ENCODE measurements around the gene GRB10.

Gene GRB10

DNA sequence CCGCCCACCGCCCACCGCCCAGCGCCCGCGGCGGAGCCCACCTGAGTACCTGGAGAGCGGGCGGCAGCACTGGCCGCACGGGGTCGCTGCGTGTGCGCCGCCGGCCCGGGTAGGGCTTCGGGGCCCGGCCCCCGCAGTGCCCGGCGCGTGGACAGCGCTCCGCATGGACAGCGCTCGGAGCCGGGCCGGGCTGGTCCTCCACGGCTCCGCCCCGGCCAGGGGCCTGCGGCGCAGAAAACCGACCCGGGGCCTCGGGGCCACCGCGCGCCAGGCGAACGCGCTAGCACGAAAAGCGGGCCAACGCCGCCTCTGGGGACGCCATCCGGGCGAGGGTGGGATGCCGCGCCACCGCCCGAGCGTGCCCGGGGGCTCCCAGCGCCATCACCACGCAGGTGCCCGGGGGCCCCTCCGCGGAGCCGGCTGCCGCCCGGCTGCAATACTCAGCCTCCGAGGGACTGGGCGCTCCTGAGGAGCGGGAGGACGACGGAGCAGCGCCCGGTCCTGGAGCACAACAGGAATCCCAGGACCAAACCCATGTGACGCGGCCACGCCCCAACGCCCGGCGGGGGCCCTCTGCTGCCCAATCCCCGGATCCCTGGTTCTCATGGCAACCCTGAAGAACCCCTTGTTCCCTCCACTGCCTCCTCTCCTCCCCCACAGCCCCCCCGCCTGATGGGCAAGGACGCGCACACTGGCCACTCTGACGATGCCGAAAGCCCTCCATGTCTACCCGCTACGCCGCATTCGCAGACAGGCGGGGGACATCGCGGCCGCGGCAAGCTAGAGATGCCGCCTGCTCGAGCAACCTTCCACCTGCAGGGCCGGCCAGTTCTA is at the start of gene GRB10:
GRB10 (minus strand) TSS at position 522 of the 834 bp plus-strand sequence. CDS start 50,574 bp downstream, outside the sequence.
- Histone ChIP-seq H3K4me1 (ENCODE audit: control insufficient read depth, insufficient read depth, low read length) (peaks cover 9% of the 10 kb centered on the region), H3K36me3 (ENCODE audit: control insufficient read depth, insufficient read depth, low read length) (no peaks in the 10 kb centered on the region), H3K27ac (ENCODE audit: low read length) (no peak within 1 kb of the TSS), H3K27me3 (ENCODE audit: control insufficient read depth, insufficient read depth, low read length) (no peaks in the 10 kb centered on the region), H3K4me3 (ENCODE audit: low read length) (peak within 1 kb of the TSS; percentile 44; the same call in 1 of the 2 replicates), H3K9me3 (ENCODE audit: control insufficient read depth, insufficient read depth, low read length) (no peaks in the 10 kb centered on the region)
- WGBS (ENCODE audit: insufficient coverage, insufficient read length), result no CpG with 5 or more reads among the region's 95 CpGs
- no peak for DNase-seq (ENCODE audit: low read depth, low spot score)

DNA sequence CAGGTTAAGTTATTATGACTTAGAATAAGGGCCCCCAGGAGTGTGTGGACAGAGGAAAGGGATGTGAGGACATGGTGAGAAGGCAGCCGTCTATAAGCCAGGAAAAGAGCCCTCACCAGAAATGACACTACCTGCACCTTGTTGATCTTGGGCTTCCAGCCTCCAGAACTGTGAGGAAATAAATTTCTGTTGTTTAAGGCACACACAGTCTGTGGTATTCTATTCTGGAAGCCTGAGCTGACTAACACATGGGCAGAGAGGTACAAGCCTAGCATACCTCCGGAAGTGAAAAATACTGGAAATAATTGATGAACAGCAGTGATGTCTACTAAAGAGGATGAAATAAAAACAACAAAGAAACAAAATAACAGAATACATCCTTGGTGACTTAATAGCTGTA is 46.1 kb upstream of the GRB10 start:
- no peak overlapping the region for H3K4me3 ChIP-seq (ENCODE audit: low read length)
- H3K9me3 ChIP-seq (ENCODE audit: control insufficient read depth, insufficient read depth, low read length), result no peaks in the 10 kb centered on the region
- no peaks in the 10 kb centered on the region for H3K27me3 ChIP-seq (ENCODE audit: control insufficient read depth, insufficient read depth, low read length)
- no CpG with 5 or more reads among the region's 2 CpGs for WGBS (ENCODE audit: insufficient coverage, insufficient read length)
- H3K4me1 ChIP-seq (ENCODE audit: control insufficient read depth, insufficient read depth, low read length), result 0 out of 2 replicates have a peak, but pooled peaks cover 2% of the 10 kb centered on the region
- no peak overlapping the region for H3K27ac ChIP-seq (ENCODE audit: low read length)
- DNase-seq (ENCODE audit: low read depth, low spot score), result no peak
- H3K36me3 ChIP-seq (ENCODE audit: control insufficient read depth, insufficient read depth, low read length), result no peaks in the 10 kb centered on the region

- DNase-seq (ENCODE audit: low read depth, low spot score), result no peak
- Histone ChIP-seq H3K9me3 (ENCODE audit: control insufficient read depth, insufficient read depth, low read length) (no peaks in the 10 kb centered on the region), H3K4me1 (ENCODE audit: control insufficient read depth, insufficient read depth, low read length) (0 out of 2 replicates have a peak, but pooled peaks cover 2% of the 10 kb centered on the region), H3K27me3 (ENCODE audit: control insufficient read depth, insufficient read depth, low read length) (no peaks in the 10 kb centered on the region), H3K4me3 (ENCODE audit: low read length) (no peak overlapping the region), H3K36me3 (ENCODE audit: control insufficient read depth, insufficient read depth, low read length) (no peaks in the 10 kb centered on the region), H3K27ac (ENCODE audit: low read length) (no peak overlapping the region)
- no CpG with 5 or more reads among the region's 3 CpGs for WGBS (ENCODE audit: insufficient coverage, insufficient read length)
These were observed 45.4 kb upstream of the GRB10 start for GRCh38 chr7:50828116-50828515.

DNA sequence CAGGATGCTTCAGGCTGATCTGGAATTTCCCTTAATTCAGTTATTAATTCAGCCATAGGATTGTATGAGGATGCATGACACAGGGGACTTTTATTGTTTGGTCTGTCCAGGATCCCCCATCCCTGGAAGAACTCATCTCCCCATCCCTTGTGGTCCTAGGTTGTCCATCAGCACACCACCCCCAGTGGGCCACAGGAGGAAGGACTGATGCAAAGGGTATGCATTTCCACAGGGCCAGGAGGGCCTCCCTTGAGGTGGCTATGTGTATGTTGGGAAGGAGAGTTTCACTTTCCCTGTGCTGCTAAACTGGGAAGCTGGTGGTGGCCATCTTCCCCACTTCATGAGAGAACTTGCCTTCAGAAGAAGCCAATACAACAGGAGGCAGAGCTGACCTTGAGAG is 44.6 kb upstream of the GRB10 start:
- Histone ChIP-seq H3K4me1 (ENCODE audit: control insufficient read depth, insufficient read depth, low read length) (0 out of 2 replicates have a peak, but pooled peaks cover 2% of the 10 kb centered on the region), H3K4me3 (ENCODE audit: low read length) (no peak overlapping the region), H3K9me3 (ENCODE audit: control insufficient read depth, insufficient read depth, low read length) (no peaks in the 10 kb centered on the region), H3K27me3 (ENCODE audit: control insufficient read depth, insufficient read depth, low read length) (no peaks in the 10 kb centered on the region), H3K36me3 (ENCODE audit: control insufficient read depth, insufficient read depth, low read length) (no peaks in the 10 kb centered on the region), H3K27ac (ENCODE audit: low read length) (no peak overlapping the region)
- no peak for DNase-seq (ENCODE audit: low read depth, low spot score)

GRCh38 chr7:50826371-50827172 is 43.9 kb upstream of the GRB10 start:
- Histone ChIP-seq H3K27ac (ENCODE audit: low read length) (no peak overlapping the region), H3K27me3 (ENCODE audit: control insufficient read depth, insufficient read depth, low read length) (no peaks in the 10 kb centered on the region), H3K4me1 (ENCODE audit: control insufficient read depth, insufficient read depth, low read length) (0 out of 2 replicates have a peak, but pooled peaks cover 2% of the 10 kb centered on the region), H3K9me3 (ENCODE audit: control insufficient read depth, insufficient read depth, low read length) (no peaks in the 10 kb centered on the region), H3K4me3 (ENCODE audit: low read length) (no peak overlapping the region), H3K36me3 (ENCODE audit: control insufficient read depth, insufficient read depth, low read length) (no peaks in the 10 kb centered on the region)
- DNase-seq (ENCODE audit: low read depth, low spot score), result no peak
- no CpG with 5 or more reads among the region's 8 CpGs for WGBS (ENCODE audit: insufficient coverage, insufficient read length)

- H3K4me3 ChIP-seq (ENCODE audit: low read length), result no peak overlapping the region
- H3K9me3 ChIP-seq (ENCODE audit: control insufficient read depth, insufficient read depth, low read length), result no peaks in the 10 kb centered on the region
- no peak overlapping the region for H3K27ac ChIP-seq (ENCODE audit: low read length)
- WGBS (ENCODE audit: insufficient coverage, insufficient read length), result no CpG with 5 or more reads among the region's 7 CpGs
- H3K4me1 ChIP-seq (ENCODE audit: control insufficient read depth, insufficient read depth, low read length), result 0 out of 2 replicates have a peak, but pooled peaks cover 2% of the 10 kb centered on the region
- H3K27me3 ChIP-seq (ENCODE audit: control insufficient read depth, insufficient read depth, low read length), result no peaks in the 10 kb centered on the region
- no peaks in the 10 kb centered on the region for H3K36me3 ChIP-seq (ENCODE audit: control insufficient read depth, insufficient read depth, low read length)
- no peak for DNase-seq (ENCODE audit: low read depth, low spot score)
These were observed 42.8 kb upstream of the GRB10 start for GRCh38 chr7:50825465-50825864.

GRCh38 chr7:50824882-50825281 is 42.2 kb upstream of the GRB10 start:
- Histone ChIP-seq H3K27me3 (ENCODE audit: control insufficient read depth, insufficient read depth, low read length) (no peaks in the 10 kb centered on the region), H3K4me1 (ENCODE audit: control insufficient read depth, insufficient read depth, low read length) (0 out of 2 replicates have a peak, but pooled peaks cover 2% of the 10 kb centered on the region), H3K9me3 (ENCODE audit: control insufficient read depth, insufficient read depth, low read length) (no peaks in the 10 kb centered on the region), H3K36me3 (ENCODE audit: control insufficient read depth, insufficient read depth, low read length) (no peaks in the 10 kb centered on the region), H3K4me3 (ENCODE audit: low read length) (no peak overlapping the region), H3K27ac (ENCODE audit: low read length) (no peak overlapping the region)
- no CpG with 5 or more reads among the region's 4 CpGs for WGBS (ENCODE audit: insufficient coverage, insufficient read length)
- no peak for DNase-seq (ENCODE audit: low read depth, low spot score)

GRCh38 chr7:50822706-50823105 is 40.0 kb upstream of the GRB10 start:
- no peak overlapping the region for H3K4me3 ChIP-seq (ENCODE audit: low read length)
- WGBS (ENCODE audit: insufficient coverage, insufficient read length), result no CpG with 5 or more reads among the region's 5 CpGs
- no peak overlapping the region for H3K27ac ChIP-seq (ENCODE audit: low read length)
- no peak for DNase-seq (ENCODE audit: low read depth, low spot score)
- 0 out of 2 replicates have a peak, but pooled peaks cover 2% of the 10 kb centered on the region for H3K4me1 ChIP-seq (ENCODE audit: control insufficient read depth, insufficient read depth, low read length)
- no peaks in the 10 kb centered on the region for H3K9me3 ChIP-seq (ENCODE audit: control insufficient read depth, insufficient read depth, low read length)
- no peaks in the 10 kb centered on the region for H3K27me3 ChIP-seq (ENCODE audit: control insufficient read depth, insufficient read depth, low read length)
- H3K36me3 ChIP-seq (ENCODE audit: control insufficient read depth, insufficient read depth, low read length), result no peaks in the 10 kb centered on the region

- Histone ChIP-seq H3K4me1 (ENCODE audit: control insufficient read depth, insufficient read depth, low read length) (0 out of 2 replicates have a peak, but pooled peaks cover 2% of the 10 kb centered on the region), H3K27ac (ENCODE audit: low read length) (no peak overlapping the region)
- WGBS (ENCODE audit: insufficient coverage, insufficient read length), result no CpG with 5 or more reads among the region's 5 CpGs
These were observed 39.4 kb upstream of the GRB10 start for GRCh38 chr7:50822110-50822509.

DNA sequence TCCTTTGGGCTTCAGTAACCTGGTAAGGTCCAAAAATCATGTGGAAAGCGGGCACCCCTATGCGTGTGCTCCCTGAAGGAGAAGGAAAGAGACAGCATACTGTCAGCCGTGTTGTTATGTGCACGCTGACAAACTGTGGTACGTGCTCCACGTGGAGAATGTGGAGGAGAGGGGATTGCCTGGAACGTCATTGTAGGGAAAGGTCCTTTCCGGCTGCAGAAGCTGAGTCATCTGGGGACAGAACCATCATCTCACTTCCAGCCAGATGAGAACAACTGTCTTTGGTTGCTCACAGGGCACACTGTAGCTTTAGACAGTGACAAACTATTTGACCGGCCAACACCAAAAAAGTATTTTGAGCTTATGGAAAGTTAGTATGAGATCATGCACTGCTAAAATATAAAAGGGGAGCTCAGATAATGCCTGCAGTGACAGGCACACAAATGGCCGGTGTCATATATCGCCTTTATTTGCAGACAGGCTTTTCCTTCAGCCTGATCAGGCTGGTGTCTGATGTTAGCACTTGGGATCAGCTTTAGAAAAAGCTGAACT is 38.8 kb upstream of the GRB10 start:
- no peak overlapping the region for H3K4me3 ChIP-seq (ENCODE audit: low read length)
- no peaks in the 10 kb centered on the region for H3K36me3 ChIP-seq (ENCODE audit: control insufficient read depth, insufficient read depth, low read length)
- H3K9me3 ChIP-seq (ENCODE audit: control insufficient read depth, insufficient read depth, low read length), result no peaks in the 10 kb centered on the region
- no peaks in the 10 kb centered on the region for H3K27me3 ChIP-seq (ENCODE audit: control insufficient read depth, insufficient read depth, low read length)
- no CpG with 5 or more reads among the region's 11 CpGs for WGBS (ENCODE audit: insufficient coverage, insufficient read length)
- H3K27ac ChIP-seq (ENCODE audit: low read length), result no peak overlapping the region
- DNase-seq (ENCODE audit: low read depth, low spot score), result no peak
- H3K4me1 ChIP-seq (ENCODE audit: control insufficient read depth, insufficient read depth, low read length), result 0 out of 2 replicates have a peak, but pooled peaks cover under 1% of the 10 kb centered on the region

More at GRCh38 chr7:50822110-50822509, 39.4 kb upstream of the GRB10 start:
- H3K36me3 ChIP-seq (ENCODE audit: control insufficient read depth, insufficient read depth, low read length), result no peaks in the 10 kb centered on the region
- no peaks in the 10 kb centered on the region for H3K27me3 ChIP-seq (ENCODE audit: control insufficient read depth, insufficient read depth, low read length)
- no peak overlapping the region for H3K4me3 ChIP-seq (ENCODE audit: low read length)
- DNase-seq (ENCODE audit: low read depth, low spot score), result no peak
- H3K9me3 ChIP-seq (ENCODE audit: control insufficient read depth, insufficient read depth, low read length), result no peaks in the 10 kb centered on the region

Measured in iPS DF 6.9 (cell line).